Stimulated activated CD8-positive, alpha-beta memory T cell treated with anti-CD3 and anti-CD28 coated beads, Interleukin-4, amount 100 ng/mL, for 1 hour (primary cell): ENCODE data around the gene CHD9.

ENCODE experiments used
- DNase-seq, 2 donors: peaks; one replicate each; pipeline ENCODE4 v3.0.0-alpha.2; 2020; ENCODE audit warnings: low read depth in 2 of 2, low spot score in 1 of 2

The CHD9 gene

DNA sequence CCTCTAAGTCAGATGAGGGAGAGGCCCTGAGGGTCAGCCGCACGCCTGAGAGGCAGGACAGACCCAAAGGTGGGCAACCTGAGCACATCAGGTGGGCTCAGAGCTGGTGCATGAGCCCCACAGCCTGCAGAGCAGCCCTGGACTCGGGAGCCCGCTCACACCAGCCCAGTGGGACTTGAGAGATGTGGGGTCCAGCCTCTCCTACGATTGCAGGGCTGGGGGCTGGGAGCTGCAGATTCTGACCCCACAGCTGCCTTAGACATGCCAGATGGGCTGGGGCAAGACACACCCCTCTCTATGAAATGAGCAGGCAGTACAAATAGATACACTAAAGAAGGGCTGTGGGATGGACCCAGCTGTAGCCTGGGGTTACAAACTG is 302.4 kb downstream of the CHD9 start:
- no peak for DNase-seq

- DNase-seq: no peak
Measured at GRCh38 chr16:53357955-53358354, 303.2 kb downstream of the CHD9 start.

GRCh38 chr16:53358884-53359283 is 304.1 kb downstream of the CHD9 start:
- no peak for DNase-seq

GRCh38 chr16:53369921-53370320 is 315.1 kb downstream of the CHD9 start:
- no peak for DNase-seq

DNA sequence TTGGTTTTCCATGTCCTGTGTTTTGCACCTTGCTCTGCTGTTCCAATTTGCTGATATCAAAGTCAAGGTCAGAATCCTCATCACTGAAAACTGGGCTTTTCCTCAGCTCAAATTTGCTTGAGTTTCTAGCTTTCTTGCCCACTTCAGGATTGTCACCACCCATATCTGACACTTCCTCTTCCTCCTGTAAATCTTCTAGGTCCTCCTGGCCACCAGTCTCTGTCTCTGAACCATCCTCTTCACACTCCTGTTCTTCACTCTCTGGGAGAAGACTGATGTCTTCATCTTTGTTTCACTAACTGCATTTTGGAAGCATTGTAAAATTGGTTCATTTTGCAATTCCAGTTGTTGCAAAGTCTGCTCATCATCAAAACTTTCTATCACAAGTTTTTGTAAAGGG is 316.0 kb downstream of the CHD9 start:
- no peak for DNase-seq

DNA sequence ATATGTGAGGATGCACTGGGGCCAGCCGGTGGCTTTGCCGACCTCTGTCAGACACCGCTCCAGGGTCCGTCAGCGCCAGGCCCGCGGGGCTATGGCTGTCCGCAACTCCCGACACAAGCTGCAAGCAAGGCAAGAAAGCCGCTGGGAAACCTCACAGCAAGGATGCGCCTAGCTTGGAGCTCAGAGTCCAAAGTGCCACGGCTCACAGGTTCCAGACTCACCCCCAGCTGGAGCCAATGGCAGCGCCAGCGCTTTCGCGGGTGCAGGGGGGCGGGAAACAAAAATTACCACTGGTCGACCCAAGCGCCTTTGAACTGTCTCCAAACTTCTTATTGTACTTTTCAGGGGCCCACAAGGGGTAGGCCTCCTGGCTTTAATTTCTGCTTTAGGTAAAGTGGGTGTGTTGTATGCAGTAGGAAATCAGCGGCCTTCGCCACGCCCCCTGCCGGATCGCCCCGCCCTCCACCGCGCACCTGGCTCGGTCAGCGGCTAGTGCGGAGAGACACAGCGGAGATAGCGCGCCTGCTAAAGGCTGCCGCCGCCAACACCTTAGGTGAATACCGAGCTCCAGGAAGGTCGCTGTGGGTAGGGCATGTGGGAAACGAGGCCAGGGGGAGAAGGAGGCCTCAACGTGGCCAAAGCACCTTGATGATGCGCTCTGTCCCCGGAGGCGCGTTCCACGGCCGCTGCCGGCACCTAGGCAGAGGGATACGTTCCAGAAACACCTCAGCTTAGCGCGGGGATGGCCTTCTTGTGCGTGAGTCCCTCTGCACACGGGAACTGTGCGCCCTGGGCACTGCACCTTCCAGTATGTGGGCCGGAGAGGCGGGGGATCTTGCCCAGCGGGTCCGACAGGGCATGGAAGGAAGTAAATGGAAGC is 318.4 kb downstream of the CHD9 start:
- peak; percentile 43 to 66 for DNase-seq

GRCh38 chr16:53374800-53375199 is 320.0 kb downstream of the CHD9 start:
- no peak for DNase-seq

GRCh38 chr16:53378138-53378537 is 323.3 kb downstream of the CHD9 start:
- DNase-seq: no peak
